ENCODE measurements around the gene ANAPC5.
"Not testable (repeated sequence)": the region's sequence is repeated elsewhere in the genome, so short reads cannot be mapped to it uniquely, and the experiment has no call there.

ANAPC5 gene

GRCh38 chr12:121284551-121285390 is 67.4 kb downstream of the ANAPC5 start:
- DNase-seq (ENCODE audit: low read depth in 2 of 2): no peak

GRCh38 chr12:121283841-121284240 is 68.4 kb downstream of the ANAPC5 start:
- no peak for DNase-seq (ENCODE audit: low read depth in 2 of 2)

GRCh38 chr12:121283388-121283787 is 68.8 kb downstream of the ANAPC5 start:
- DNase-seq (ENCODE audit: low read depth in 2 of 2): no peak

- not testable (repeated sequence) for DNase-seq (ENCODE audit: low read depth in 2 of 2)
Measured at GRCh38 chr12:121282910-121283309, 69.3 kb downstream of the ANAPC5 start.

- no peak for DNase-seq (ENCODE audit: low read depth in 2 of 2)
Measured at GRCh38 chr12:121282072-121282742, 70.0 kb downstream of the ANAPC5 start.

GRCh38 chr12:121281116-121281515 is 71.1 kb downstream of the ANAPC5 start:
- not testable (repeated sequence) for DNase-seq (ENCODE audit: low read depth in 2 of 2)

- not testable (repeated sequence) for DNase-seq (ENCODE audit: low read depth in 2 of 2)
Measured at GRCh38 chr12:121280531-121280930, 71.7 kb downstream of the ANAPC5 start.

GRCh38 chr12:121279507-121279915 is 72.7 kb downstream of the ANAPC5 start:
- DNase-seq (ENCODE audit: low read depth in 2 of 2): no peak

- DNase-seq (ENCODE audit: low read depth in 2 of 2): no peak
Measured at GRCh38 chr12:121279071-121279375, 73.2 kb downstream of the ANAPC5 start.

- no peak for DNase-seq (ENCODE audit: low read depth in 2 of 2)
Measured at GRCh38 chr12:121278169-121279070, 73.8 kb downstream of the ANAPC5 start.

GRCh38 chr12:121277374-121277759 is 74.8 kb downstream of the ANAPC5 start:
- DNase-seq (ENCODE audit: low read depth in 2 of 2): no peak

- no peak for DNase-seq (ENCODE audit: low read depth in 2 of 2)
Measured at GRCh38 chr12:121274036-121274763, 78.0 kb downstream of the ANAPC5 start.

- no peak for DNase-seq (ENCODE audit: low read depth in 2 of 2)
Measured at GRCh38 chr12:121273364-121273896, 78.8 kb downstream of the ANAPC5 start.

GRCh38 chr12:121267822-121268221 is 84.4 kb downstream of the ANAPC5 start:
- no peak for DNase-seq (ENCODE audit: low read depth in 2 of 2)

GRCh38 chr12:121264951-121265515 is 87.2 kb downstream of the ANAPC5 start:
- no peak for DNase-seq (ENCODE audit: low read depth in 2 of 2)

- DNase-seq (ENCODE audit: low read depth in 2 of 2): no peak
Measured at GRCh38 chr12:121264135-121264534, 88.1 kb downstream of the ANAPC5 start.

GRCh38 chr12:121263206-121263935 is 88.8 kb downstream of the ANAPC5 start:
- DNase-seq (ENCODE audit: low read depth in 2 of 2): no peak

GRCh38 chr12:121261398-121261797 is 90.8 kb downstream of the ANAPC5 start:
- no peak for DNase-seq (ENCODE audit: low read depth in 2 of 2)

GRCh38 chr12:121260091-121260490 is 92.1 kb downstream of the ANAPC5 start:
- no peak for DNase-seq (ENCODE audit: low read depth in 2 of 2)

- DNase-seq (ENCODE audit: low read depth in 2 of 2): no peak
Measured at GRCh38 chr12:121259074-121259473, 93.1 kb downstream of the ANAPC5 start.

Data from stimulated activated CD4-positive, alpha-beta T cell treated with anti-CD3 and anti-CD28 coated beads, Interleukin-12 subunit alpha, Interleukin-12 subunit beta, amount 100 ng/mL, for 24 hours (primary cell).